C4-2B (cell line): ENCODE data around the gene PCNX1.
"Not testable (repeated sequence)": the region's sequence is repeated elsewhere in the genome, so short reads cannot be mapped to it uniquely, and the experiment has no call there.

Experiments
- H3K27ac ChIP-seq: fragments of 450-650 bp; 2 replicates; pipeline ENCODE4 v1.5.1; 2017
- CTCF ChIP-seq: fragments of 450-650 bp; conservative IDR thresholded peaks from 2 replicates; pipeline ENCODE4 v1.5.1; 2017; ENCODE audit warnings: mild to moderate bottlenecking
- ZFX ChIP-seq: fragments of 450-650 bp; IDR thresholded peaks from 2 replicates; pipeline ENCODE4 v1.6.1; 2017

The PCNX1 gene

DNA sequence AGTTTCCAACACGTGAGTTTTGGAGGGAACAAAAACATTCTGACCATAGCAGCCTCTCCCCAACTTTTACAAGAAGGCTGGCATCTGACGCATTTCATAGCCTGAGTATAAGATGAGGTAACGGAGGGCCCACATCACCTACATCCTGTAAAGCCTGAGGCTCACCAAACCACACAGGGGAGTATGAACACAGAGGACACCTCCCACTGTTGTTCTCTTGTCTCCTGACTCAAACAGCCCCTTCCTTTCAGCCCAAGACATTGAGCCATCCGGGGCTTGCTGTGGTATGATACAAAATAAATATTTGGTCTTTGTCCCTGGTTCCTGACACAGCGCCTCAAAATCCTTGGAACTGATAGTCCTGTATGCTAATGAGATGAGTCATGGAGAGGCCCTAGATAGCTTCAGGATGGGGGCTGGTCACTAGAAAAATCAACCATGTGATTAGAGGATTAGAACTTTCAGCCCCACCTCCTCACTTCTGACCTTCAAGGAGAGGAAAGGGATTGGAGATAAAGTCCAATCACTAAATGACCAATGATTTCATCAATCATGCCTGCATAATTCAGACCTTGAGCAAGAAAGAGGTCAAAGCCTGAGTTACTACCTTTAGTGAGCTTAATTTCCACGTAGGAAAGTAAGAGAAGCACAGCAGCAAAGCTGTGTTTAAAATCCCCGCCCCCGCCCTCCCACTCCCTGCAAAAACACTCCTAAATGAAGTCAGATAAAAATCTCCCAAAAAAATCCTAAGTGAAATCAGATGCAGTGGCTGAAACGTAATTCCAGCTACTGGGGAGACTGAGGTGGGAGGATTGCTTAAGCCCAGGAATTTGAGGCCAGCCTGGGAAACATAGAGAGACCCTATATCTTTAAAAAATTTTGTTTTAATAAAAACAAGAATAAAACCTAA is 236.4 kb downstream of the PCNX1 start:
- TF ChIP-seq CTCF (no peak), ZFX (no peak)
- no peak overlapping the region for H3K27ac ChIP-seq

GRCh38 chr14:71147335-71147734 is 240.1 kb downstream of the PCNX1 start:
- not testable (repeated sequence) for H3K27ac ChIP-seq
- TF ChIP-seq CTCF = peak; percentile 32

GRCh38 chr14:71148627-71149026 is 241.4 kb downstream of the PCNX1 start:
- TF ChIP-seq CTCF = no peak
- TF ChIP-seq ZFX = no peak
- no peak overlapping the region for H3K27ac ChIP-seq

DNA sequence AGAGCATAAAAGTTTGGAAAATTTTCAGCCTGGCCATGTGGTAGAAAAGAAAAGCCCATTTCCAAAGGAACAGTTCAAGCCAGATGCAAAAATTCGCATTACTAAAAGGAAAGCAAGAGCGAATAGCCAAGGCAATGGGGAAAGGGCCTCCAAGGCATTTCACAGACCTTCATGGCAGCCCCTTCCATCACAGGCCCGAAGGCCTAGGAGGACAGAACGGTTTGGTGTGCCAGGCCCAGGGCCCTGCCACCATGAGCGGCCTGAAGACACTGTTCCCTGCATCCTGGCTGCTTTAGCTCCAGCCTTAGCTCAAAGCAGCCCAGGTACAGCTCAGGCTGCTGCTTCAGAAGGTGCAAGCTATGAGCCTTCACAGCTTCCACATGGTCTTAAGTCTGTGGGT is 243.5 kb downstream of the PCNX1 start:
- no peak overlapping the region for H3K27ac ChIP-seq
- TF ChIP-seq CTCF = no peak
- TF ChIP-seq ZFX = no peak

DNA sequence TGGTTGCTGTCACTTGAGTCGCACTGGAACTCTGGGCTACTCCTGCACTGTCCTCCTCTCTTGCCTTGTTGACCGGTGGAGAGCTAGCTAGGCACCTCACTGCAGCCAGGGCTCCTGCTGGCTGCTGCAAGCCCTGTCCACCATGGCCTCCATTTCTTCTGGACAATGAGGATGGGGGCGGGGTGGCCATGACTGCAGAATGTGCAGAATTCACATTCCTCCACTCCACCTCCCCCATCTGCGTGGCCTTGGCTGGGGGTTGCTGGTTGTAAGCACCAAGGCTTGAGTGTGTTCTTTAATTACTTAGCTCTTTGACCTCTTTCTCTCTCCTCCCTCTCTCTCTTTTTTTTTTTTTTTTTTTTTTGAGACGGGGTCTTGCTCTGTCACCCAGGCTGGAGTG is 248.5 kb downstream of the PCNX1 start:
- no peak overlapping the region for H3K27ac ChIP-seq
- no peak for TF ChIP-seq ZFX
- no peak for TF ChIP-seq CTCF

DNA sequence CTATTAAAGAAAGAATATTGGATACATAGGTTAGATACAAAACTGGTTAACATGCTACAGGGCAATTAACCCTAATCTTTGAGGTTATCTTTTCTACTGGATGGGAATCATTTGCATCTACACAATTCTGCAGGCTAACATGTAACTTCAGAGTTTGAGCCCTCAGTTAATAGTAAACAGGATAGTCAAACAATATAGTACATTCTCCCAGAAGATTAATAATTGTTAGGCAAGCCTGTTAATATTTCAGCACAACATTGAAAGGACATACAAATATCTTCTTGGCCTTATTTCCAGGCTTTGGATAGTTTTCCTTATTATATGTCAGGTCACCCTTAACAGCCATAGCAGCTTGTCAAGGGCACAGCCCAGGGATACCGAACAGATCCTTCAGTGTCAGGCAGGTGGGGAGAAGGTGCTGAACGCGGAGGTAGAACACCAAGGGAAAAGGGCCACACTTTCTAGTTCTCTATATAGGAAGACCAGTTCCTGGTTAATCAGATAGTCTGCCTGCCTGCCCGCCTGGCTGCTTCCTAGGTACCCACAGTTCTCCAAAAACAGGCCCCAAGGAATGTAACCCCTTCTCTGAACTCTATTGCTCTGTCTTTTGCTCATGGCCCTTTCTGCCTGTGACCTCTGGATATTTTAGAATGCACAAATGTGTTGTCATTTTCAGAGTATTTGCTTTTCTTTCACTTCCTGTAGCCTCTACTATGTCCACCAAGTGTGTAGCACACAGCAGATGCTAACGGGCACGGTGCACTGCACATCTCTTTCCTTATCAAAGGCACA is 256.0 kb downstream of the PCNX1 start:
- TF ChIP-seq CTCF = no peak
- TF ChIP-seq ZFX = no peak
- peak overlapping the region; percentile 64 for H3K27ac ChIP-seq
